HG03457 (cell line): Measurements from ENCODE around the gene MAS1L.

ENCODE experiments used
- ATAC-seq: cut with Tn5 transposase; IDR thresholded peaks from one replicate; pipeline ENCODE4 v1.9.1; 2021; ENCODE audit warnings: moderate number of reproducible peaks; ENCODE audit not compliant: unreplicated experiment

Gene MAS1L

DNA sequence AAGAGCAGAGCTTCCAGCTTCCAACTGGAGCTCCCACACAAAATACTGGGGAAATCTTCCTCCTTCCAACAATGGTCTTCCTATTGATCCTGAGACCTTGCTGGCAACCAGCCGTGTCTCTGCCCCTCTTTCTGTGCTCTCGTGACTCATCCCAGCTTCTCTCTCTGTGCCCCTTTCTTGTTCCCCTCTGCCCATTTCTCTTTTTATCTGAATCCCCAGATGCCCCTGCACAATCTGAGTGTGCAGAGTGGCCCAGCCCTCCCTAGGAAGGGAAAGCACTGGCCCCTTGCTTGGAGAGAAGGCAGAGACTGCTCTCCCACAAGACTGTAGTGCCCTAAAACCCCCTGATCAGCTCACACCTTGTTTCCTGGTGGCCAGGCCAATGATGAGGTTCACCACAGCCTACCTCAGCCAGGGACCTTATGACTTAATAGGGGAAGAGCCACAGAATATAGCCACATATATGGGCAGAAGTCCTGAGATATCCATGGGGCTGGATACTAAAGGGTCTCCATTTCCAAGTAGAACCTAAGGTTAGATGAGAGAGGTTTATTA, 23.1 kb upstream of the MAS1L start:
- no peak for ATAC-seq

DNA sequence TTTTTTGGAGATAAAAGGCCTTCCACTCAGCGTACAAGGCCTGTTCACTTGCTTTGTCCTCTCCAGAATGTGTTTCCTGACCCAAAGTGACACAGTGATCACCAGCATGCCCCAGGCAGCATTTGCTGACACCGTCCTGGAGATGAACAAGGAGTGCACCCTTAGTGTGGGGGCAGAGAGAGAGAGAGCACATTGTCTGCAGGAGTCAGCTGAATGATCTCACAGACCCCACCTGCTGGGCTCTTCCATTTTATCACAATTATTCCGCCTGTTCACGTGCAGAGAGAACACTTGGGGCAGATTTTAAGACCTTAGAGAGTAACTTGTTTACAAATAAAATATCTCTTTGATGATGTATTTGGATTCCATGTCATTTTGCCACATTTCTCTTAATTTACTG, 22.4 kb upstream of the MAS1L start:
- no peak for ATAC-seq

- ATAC-seq = no peak
Observed at GRCh38 chr6:29509711-29510110, 22.0 kb upstream of the MAS1L start.

DNA sequence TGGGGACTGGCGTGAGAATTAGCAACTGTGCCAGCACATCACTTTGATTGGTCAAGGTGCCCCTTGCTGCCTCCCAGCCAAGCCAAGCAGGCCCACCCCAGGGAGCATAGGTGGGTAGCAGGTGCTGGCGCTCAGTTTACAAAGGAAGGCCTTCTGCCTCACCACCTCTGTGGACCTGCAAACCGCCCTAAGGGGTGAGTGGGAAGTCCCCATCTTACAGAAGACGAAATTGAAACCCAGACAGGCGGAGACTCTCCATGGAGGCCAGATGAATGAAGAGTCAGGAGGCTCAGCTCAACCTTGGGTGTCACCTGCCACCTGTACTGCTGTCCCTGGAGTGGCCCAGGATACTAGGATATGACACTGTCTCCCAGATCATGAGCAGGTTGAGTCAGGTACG, 21.5 kb upstream of the MAS1L start:
- ATAC-seq = no peak

DNA sequence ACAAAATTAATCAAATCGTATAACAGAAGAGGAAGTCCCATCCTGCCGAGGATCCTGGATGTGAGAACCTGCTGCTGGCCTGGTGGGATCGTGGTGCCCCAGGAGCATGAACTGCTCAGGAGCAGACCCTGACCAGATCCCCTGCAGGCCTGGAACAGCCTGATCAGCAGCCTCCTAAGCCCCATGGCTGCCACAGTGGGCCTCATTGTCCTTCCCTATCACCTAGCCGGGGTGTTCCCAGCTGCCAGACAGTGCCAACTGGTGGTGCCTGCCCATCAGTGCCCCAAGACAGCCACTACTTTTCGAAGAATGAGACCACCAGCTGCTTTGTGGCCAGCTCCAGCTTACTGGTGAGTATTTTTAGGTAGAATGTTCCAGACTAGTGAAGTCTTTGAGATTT, 19.6 kb upstream of the MAS1L start:
- no peak for ATAC-seq

- no peak for ATAC-seq
Observed at GRCh38 chr6:29506446-29507067, 18.8 kb upstream of the MAS1L start.

- ATAC-seq = no peak
Observed at GRCh38 chr6:29505808-29506207, 18.1 kb upstream of the MAS1L start.

- no peak for ATAC-seq
Observed at GRCh38 chr6:29504961-29505360, 17.2 kb upstream of the MAS1L start.

DNA sequence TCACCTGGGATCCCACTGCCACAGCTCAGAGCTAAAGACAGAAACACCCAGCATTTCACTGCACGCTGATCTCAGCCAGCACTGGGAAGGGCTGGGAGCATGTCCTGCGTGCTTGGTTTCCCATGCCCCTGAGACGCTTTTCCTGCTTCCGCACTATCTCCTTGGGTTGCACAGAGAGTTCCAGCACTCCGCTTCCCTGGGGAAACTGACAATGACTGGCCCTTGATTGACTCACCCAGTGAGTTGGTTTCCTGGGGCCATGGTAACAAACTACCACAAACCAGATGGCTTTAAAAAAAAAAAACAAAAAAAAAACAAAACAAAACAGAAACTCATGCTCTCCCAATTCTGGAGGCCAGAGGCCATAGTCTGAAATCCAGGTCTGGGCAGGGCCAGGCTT, 14.8 kb upstream of the MAS1L start:
- ATAC-seq = no peak

DNA sequence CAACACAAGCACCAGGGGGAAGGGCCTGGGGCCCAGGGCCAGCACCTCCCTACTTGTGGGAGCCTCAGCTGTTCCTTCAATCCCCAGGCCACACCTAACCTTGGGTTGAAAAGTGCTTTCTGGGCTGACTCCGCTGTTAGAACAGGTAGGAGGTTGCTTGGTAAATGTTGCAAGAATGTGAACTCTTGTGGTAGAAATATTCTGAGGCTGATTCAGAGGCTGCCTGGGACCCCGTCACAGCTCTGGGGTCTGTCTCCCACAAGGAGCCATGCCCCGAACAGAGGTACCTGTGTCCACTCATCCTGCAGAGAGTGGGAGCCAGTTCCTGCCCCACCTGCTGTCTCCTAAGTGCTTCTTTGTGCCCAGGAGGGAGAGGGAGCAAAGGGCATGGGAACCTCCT, 14.4 kb upstream of the MAS1L start:
- ATAC-seq = no peak

- ATAC-seq = no peak
Observed at GRCh38 chr6:29501106-29501505, 13.3 kb upstream of the MAS1L start.

DNA sequence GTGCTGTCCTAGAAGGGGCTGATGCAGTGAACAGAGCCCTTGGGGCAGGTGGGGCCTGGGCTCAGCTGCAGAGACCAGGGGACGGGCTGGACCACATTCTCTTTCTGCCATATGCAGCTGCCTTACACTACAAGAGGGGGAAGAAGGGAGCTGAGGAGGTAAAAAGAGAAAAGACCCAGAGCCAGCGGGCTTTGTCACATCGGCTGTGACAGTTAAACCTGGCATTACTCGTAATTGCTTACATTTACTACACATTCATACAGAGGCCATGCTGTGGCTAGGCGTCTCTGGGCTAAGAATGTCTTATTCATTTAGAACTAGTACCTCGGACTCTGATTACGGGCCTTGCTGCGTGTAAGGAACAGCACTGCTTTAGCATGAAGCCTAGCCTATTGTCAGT, 12.8 kb upstream of the MAS1L start:
- ATAC-seq = no peak

- ATAC-seq = no peak
Observed at GRCh38 chr6:29499704-29500103, 11.9 kb upstream of the MAS1L start.

- ATAC-seq = no peak
Observed at GRCh38 chr6:29496961-29497360, 9.2 kb upstream of the MAS1L start.

DNA sequence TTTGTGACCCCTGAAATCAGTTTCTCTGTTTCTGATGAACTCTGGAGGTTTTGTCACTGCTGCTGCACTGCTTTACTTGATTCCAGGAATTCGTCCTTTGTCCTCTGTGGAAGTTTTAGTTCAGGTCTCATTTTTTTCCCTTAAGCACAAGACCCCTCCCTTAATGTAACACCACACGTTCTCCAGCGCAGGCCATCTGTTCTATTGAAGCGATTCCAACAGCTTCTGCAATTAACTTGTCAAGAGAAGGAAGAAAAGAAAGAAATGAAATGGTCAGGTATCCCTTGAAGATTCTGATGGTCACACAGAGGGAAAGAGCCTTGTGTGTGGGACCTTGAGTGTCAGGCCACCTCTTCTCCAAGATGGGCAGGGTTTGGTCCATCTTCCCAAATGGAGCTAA, 7.8 kb upstream of the MAS1L start:
- ATAC-seq = no peak

GRCh38 chr6:29494131-29494530, 6.4 kb upstream of the MAS1L start:
- ATAC-seq = no peak

GRCh38 chr6:29493261-29493660, 5.5 kb upstream of the MAS1L start:
- ATAC-seq = no peak

GRCh38 chr6:29491574-29491973, 3.8 kb upstream of the MAS1L start:
- no peak for ATAC-seq

DNA sequence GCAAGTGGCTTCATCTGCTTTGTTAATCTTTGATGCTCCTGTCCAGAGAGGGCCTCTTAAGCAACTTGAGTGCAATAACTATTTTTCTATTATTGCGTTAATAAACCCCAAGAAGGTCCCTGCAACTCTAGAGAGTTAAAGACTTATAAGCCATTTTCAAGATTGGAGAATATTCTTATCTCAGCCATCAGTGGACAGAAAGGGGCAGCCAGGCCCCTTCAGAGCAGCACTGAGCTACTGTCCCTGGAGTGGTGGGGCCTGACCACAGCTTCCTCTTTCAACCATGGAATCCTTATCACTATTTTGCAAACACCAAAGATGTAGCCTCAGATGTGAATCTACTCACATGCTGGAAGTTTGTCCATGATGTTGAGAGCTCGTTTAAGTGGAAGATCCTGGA, 2.8 kb upstream of the MAS1L start:
- no peak for ATAC-seq

GRCh38 chr6:29490055-29490454, 2.3 kb upstream of the MAS1L start:
- no peak for ATAC-seq

DNA sequence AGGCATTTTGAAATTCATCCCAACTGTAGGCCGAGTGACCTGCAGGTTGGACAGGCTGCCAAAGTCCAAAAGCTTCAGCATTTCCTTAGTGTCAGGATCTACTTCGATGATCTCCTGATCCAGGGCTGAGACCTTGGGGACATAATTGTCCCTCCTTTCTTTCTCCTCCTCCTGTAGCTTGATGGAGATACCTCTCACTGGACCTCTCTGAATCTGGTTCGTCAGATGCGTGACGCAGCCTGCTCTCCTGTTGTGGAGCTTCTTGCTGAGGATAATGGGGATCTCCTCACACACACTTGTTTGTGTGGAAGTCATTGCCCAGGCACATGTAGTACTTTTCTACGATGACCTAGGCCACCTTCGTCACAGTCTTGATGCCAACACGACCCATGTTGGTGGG, 1.5 kb upstream of the MAS1L start:
- ATAC-seq = no peak

- ATAC-seq = no peak
Observed at GRCh38 chr6:29488874-29489273, 1.1 kb upstream of the MAS1L start.

DNA sequence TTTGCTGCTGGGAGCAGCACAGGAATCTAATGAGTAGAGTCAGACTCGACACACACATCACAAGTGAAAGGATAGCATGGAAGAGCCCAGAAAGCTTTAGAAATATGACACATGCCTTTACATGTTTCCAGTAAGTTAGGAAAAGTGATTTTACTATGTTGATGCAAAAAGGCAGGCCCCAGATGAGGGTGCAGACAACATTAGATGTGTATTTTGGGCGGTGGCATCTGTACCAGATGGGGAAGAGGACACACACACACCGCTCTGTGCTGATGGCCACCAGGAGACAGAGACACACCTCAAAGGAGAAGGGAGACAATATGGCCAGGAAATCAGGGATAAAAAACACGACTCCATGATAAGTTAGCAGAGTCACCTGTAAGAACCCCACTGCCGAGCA, 625 bp downstream of the MAS1L start:
- ATAC-seq = no peak
